NCI-H446 treated with DMSO at 0.1 percent for 48 hours (cell line): ENCODE measurements around the gene GPRIN2.

Source experiments
- DNase-seq: peaks from one replicate; lab custom pipeline; 2025; lab: John Stamatoyannopoulos, UW

The GPRIN2 gene

GRCh38 chr10:46549171-46550075, 7.0 kb downstream of the GPRIN2 start:
- DNase-seq, result no peak

GRCh38 chr10:46548498-46549090, 7.9 kb downstream of the GPRIN2 start:
- DNase-seq, result no peak

GRCh38 chr10:46547541-46548497, 8.6 kb downstream of the GPRIN2 start:
- DNase-seq, result no peak

- no peak for DNase-seq
These were observed 9.6 kb downstream of the GPRIN2 start for GRCh38 chr10:46546591-46547540.

- DNase-seq, result no peak
These were observed 10.4 kb downstream of the GPRIN2 start for GRCh38 chr10:46545861-46546590.

GRCh38 chr10:46544989-46545791, 11.3 kb downstream of the GPRIN2 start:
- no peak for DNase-seq

- DNase-seq, result no peak
These were observed 12.7 kb downstream of the GPRIN2 start for GRCh38 chr10:46543466-46544377.

- DNase-seq, result no peak
These were observed 13.6 kb downstream of the GPRIN2 start for GRCh38 chr10:46542567-46543465.

- DNase-seq, result no peak
These were observed 14.5 kb downstream of the GPRIN2 start for GRCh38 chr10:46541735-46542566.

GRCh38 chr10:46541017-46541661, 15.3 kb downstream of the GPRIN2 start:
- DNase-seq, result no peak

GRCh38 chr10:46540412-46541016, 15.9 kb downstream of the GPRIN2 start:
- DNase-seq, result no peak

- no peak for DNase-seq
These were observed 16.7 kb downstream of the GPRIN2 start for GRCh38 chr10:46539596-46540411.

GRCh38 chr10:46538717-46539426, 17.6 kb downstream of the GPRIN2 start:
- DNase-seq, result no peak

GRCh38 chr10:46538155-46538554, 18.3 kb downstream of the GPRIN2 start:
- no peak for DNase-seq
